LNCaP clone FGC (cell line): ENCODE data around the gene RWDD1.

ENCODE experiments used
- DNase-seq: peaks from one replicate; pipeline ENCODE4 v3.0.0-alpha.2; 2011; ENCODE audit warnings: low read depth
- H3K4me3 ChIP-seq: 2 replicates; pipeline ENCODE4 v1.5.1; 2011; ENCODE audit warnings: mild to moderate bottlenecking, low read depth, low read length, control low read depth
- CTCF ChIP-seq: IDR thresholded peaks from 2 replicates; pipeline ENCODE4 v1.5.1; 2012; ENCODE audit warnings: mild to moderate bottlenecking; ENCODE audit not compliant: control insufficient read depth, insufficient read depth; ENCODE audit errors: extremely low read depth

RWDD1 gene

DNA sequence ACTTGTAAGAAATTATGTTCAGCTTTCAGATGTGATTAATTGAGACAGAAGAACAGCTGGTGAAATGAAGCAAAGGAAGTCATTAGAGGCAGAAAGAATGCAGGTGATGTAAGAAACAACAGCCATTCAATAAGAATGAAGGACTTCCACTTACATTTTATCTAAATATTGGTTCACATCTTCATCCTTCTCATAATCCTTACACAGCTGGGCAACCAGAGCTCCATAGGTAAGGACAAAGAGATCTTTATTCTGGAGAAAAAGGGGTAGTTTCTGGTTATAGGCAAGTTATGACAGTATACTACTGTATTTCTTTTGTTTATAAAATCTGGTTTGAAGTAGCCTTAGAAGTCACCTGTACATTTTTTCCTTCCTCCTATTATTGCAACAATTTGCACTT, 28.2 kb upstream of the RWDD1 start:
- no peak for DNase-seq
- no peak overlapping the region for H3K4me3 ChIP-seq
- no peak for TF ChIP-seq CTCF

DNA sequence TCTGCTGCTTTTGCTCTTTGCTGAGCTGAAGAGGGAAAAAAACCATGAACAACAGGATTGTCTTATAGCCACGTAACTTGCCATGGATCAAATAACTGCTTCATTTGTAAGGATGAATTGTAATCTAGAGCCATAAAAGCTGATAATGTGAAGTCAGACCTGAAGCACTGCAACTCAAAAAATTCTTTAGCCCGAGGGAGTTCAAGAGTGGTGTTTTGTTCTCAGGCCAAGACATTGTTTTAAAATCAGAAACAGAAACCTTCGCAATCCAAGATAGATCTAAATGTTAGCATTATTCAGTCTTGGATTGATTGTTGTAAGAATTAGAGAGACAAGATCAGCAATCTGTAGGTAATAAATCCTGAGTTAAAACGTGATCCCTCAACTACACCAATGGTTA, 25.7 kb upstream of the RWDD1 start, which contains the start of gene TRAPPC3L:
Gene TRAPPC3L (minus strand): TSS at position 34 of the 400 bp plus-strand sequence. CDS start 170 bp downstream, outside the sequence.
- no peak for TF ChIP-seq CTCF
- no peak within 1 kb of the TSS for H3K4me3 ChIP-seq
- no peak for DNase-seq

DNA sequence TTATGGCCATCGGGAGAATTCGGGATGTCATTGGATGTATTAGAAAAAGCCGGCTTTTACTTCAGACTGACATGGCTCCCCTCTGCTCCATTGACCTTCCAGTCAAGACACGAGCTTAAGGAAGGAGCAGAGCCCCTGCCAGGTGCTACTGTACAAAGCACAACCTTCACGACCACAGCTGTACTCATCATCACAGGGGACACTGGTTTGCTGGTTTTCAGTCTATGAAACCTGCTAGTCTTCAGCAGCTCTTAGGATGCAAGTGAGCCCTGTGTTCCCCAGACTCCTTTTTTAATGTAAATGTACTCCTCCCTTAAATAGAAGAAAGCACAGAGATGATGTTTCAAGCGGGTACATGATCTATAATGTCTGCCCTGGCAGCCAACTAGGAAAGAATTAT, 23.9 kb upstream of the RWDD1 start:
- no peak overlapping the region for H3K4me3 ChIP-seq
- no peak for TF ChIP-seq CTCF
- no peak for DNase-seq

DNA sequence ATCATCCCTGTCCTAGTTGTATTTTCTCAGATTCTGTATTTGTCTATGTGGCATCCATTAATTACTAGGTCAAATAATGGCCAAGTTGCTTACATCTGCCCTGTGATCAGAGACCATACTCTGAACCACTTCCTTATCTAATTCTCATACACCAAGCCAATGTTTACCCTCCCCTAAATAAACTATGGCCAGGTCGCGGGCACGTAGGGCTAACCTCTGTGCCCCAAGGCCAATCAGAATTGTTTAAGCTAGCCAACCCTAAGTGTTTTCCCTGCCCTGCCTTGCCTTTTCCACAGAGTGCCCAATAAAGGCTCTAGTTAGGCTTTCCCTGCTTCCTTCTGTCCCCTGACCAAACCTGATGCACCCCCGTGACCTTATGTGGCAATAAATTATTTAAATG, 20.5 kb upstream of the RWDD1 start:
- no peak for TF ChIP-seq CTCF
- H3K4me3 ChIP-seq, result no peak overlapping the region
- no peak for DNase-seq

- H3K4me3 ChIP-seq, result no peak within 1 kb of the TSS
Measured at GRCh38 chr6:116553451-116553850, 17.9 kb upstream of the RWDD1 start, which contains the start of gene CALHM4. Gene CALHM4 (plus strand): TSS chr6:116553751. CDS start chr6:116553794, 43 bp downstream.

GRCh38 chr6:116556065-116556464, 15.2 kb upstream of the RWDD1 start:
- TF ChIP-seq CTCF, result no peak
- H3K4me3 ChIP-seq, result no peak overlapping the region
- DNase-seq, result no peak

More at GRCh38 chr6:116553451-116553850, 17.9 kb upstream of the RWDD1 start, which contains the start of gene CALHM4:
- TF ChIP-seq CTCF, result no peak
- DNase-seq, result no peak

- TF ChIP-seq CTCF, result no peak
- DNase-seq, result no peak
- H3K4me3 ChIP-seq, result no peak overlapping the region
Measured at GRCh38 chr6:116556814-116557415, 14.4 kb upstream of the RWDD1 start.
